IMR-90 (cell line): ENCODE data around the gene LBP. TPM values are rescaled to one million over a fixed set of nuclear protein-coding genes. Genes with fewer than 3 reads are reported as not detected.

Experiments
- ATAC-seq: fragments of 200-7000 bp; cut with Tn5 transposase; 2 replicates; pipeline ENCODE4 v1.9.1; 2020; ENCODE audit warnings: low read depth, mild to moderate bottlenecking, moderate library complexity
- BruUV-seq: library from RNA; stranded (reverse); fragments of 400-500 nt; replicated peaks from 2 replicates; lab custom pipeline; 2021; lab: Mats Ljungman, UMichigan
- CTCF ChIA-PET: fragments of 300-600 bp; formaldehyde crosslinking; extraction: SDS; loops from one replicate; lab custom pipeline; 2021; ENCODE audit warnings: antibody characterized with exemption; lab: Yijun Ruan, JAX
- POLR2A ChIA-PET: fragments of 300-600 bp; sonication (Branson Sonifier 250); formaldehyde crosslinking; loops from one replicate; lab custom pipeline; 2022; ENCODE audit warnings: antibody characterized with exemption; ENCODE audit not compliant: unreplicated experiment; lab: Charles Lee
- DNase-seq: peaks from one replicate; pipeline ENCODE4 v3.0.0; 2013
- H2AFZ ChIP-seq: replicated peaks from 2 replicates; pipeline ENCODE3; 2013; ENCODE audit warnings: low read length, mild to moderate bottlenecking; ENCODE audit not compliant: poor library complexity
- H2AK5ac ChIP-seq: 2 replicates; pipeline ENCODE4 v1.6.1; 2013; ENCODE audit warnings: low read depth, low read length, inconsistent platforms
- H2AK9ac ChIP-seq: replicated peaks from 2 replicates; pipeline ENCODE3; 2013; ENCODE audit warnings: mild to moderate bottlenecking, low read depth, low read length, moderate library complexity; ENCODE audit not compliant: poor library complexity
- H2BK120ac ChIP-seq: 2 replicates; pipeline ENCODE4 v1.6.1; 2013; ENCODE audit warnings: low read depth, low read length, inconsistent platforms
- H2BK15ac ChIP-seq: 3 replicates; pipeline ENCODE4 v1.6.1; 2013; ENCODE audit warnings: low read depth, low read length, inconsistent platforms
- H2BK20ac ChIP-seq: 2 replicates; pipeline ENCODE4 v1.6.1; 2013; ENCODE audit warnings: low read depth, mild to moderate bottlenecking, inconsistent platforms, low read length, moderate library complexity
- H2BK5ac ChIP-seq: 2 replicates; pipeline ENCODE4 v1.6.1; 2013; ENCODE audit warnings: mild to moderate bottlenecking, low read depth, low read length, inconsistent platforms; ENCODE audit not compliant: poor library complexity, severe bottlenecking
- H3K14ac ChIP-seq: replicated peaks from 2 replicates; pipeline ENCODE4 v1.6.1; 2013; ENCODE audit warnings: low read depth, low read length, inconsistent platforms
- H3K18ac ChIP-seq: 2 replicates; pipeline ENCODE4 v1.6.1; 2013; ENCODE audit warnings: low read depth, low read length, control low read depth
- H3K23ac ChIP-seq: 2 replicates; pipeline ENCODE4 v1.6.1; 2013; ENCODE audit warnings: low read depth, low read length, inconsistent platforms
- H3K27ac ChIP-seq: 2 replicates; pipeline ENCODE4 v1.5.1; 2013; ENCODE audit warnings: mild to moderate bottlenecking, control low read depth, low read length; ENCODE audit not compliant: insufficient read depth
- H3K27me3 ChIP-seq: 2 replicates; pipeline ENCODE4 v1.6.1; 2013; ENCODE audit warnings: low read length; ENCODE audit not compliant: control insufficient read depth, insufficient read depth
- H3K36me3 ChIP-seq: 2 replicates; pipeline ENCODE4 v1.6.1; 2013; ENCODE audit warnings: low read length, mixed read lengths; ENCODE audit not compliant: control insufficient read depth, insufficient read depth
- H3K4ac ChIP-seq: 2 replicates; pipeline ENCODE4 v1.6.1; 2013; ENCODE audit warnings: low read depth, low read length, inconsistent platforms
- H3K4me1 ChIP-seq: 2 replicates; pipeline ENCODE4 v1.6.1; 2013; ENCODE audit warnings: low read length, mixed read lengths; ENCODE audit not compliant: control insufficient read depth, insufficient read depth
- H3K4me2 ChIP-seq: 2 replicates; pipeline ENCODE4 v1.6.1; 2013; ENCODE audit warnings: low read depth, mild to moderate bottlenecking, control low read depth, low read length, moderate library complexity
- H3K4me3 ChIP-seq: 2 replicates; pipeline ENCODE4 v1.5.1; 2013; ENCODE audit warnings: low read depth, mild to moderate bottlenecking, control low read depth, low read length, moderate library complexity; ENCODE audit not compliant: insufficient read depth
- H3K56ac ChIP-seq: 2 replicates; pipeline ENCODE4 v1.6.1; 2013; ENCODE audit warnings: low read length, inconsistent platforms; ENCODE audit not compliant: insufficient read depth; ENCODE audit errors: extremely low read depth
- H3K79me1 ChIP-seq, 2 experiments: 2 replicates each; pipeline ENCODE4 v1.6.1; 2013; ENCODE audit warnings: low read length in 2 of 2, inconsistent platforms in 1 of 2, low read depth in 1 of 2
- H3K9ac ChIP-seq: 2 replicates; pipeline ENCODE4 v1.6.1; 2013; ENCODE audit warnings: low read depth, low read length, control low read depth
- H3K9me1 ChIP-seq: 2 replicates; pipeline ENCODE4 v1.6.1; 2013; ENCODE audit warnings: low read length, inconsistent platforms; ENCODE audit not compliant: insufficient read depth
- H3K9me3 ChIP-seq: 2 replicates; pipeline ENCODE4 v1.6.1; 2013; ENCODE audit warnings: low read length; ENCODE audit not compliant: control insufficient read depth, insufficient read depth
- H4K20me1 ChIP-seq: 2 replicates; pipeline ENCODE4 v1.6.1; 2013; ENCODE audit warnings: low read length, inconsistent platforms; ENCODE audit not compliant: insufficient read depth
- H4K5ac ChIP-seq: 2 replicates; pipeline ENCODE4 v1.6.1; 2013; ENCODE audit warnings: mild to moderate bottlenecking, low read depth, low read length, control low read depth
- H4K8ac ChIP-seq, 2 experiments: 2 replicates each; pipeline ENCODE4 v1.6.1; 2013; ENCODE audit warnings: low read depth in 2 of 2, low read length in 2 of 2, control low read depth in 1 of 2, inconsistent platforms in 1 of 2
- H4K91ac ChIP-seq: 2 replicates; pipeline ENCODE4 v1.6.1; 2013; ENCODE audit warnings: low read depth, low read length, inconsistent platforms; ENCODE audit not compliant: insufficient read depth
- BHLHE40 ChIP-seq: fragments of 150-350 bp; IDR thresholded peaks from 2 replicates; pipeline ENCODE4 v1.6.1; 2016; ENCODE audit warnings: mild to moderate bottlenecking, low read depth, low read length
- CEBPB ChIP-seq: IDR thresholded peaks from 2 replicates; pipeline ENCODE4 v1.6.1; 2012; ENCODE audit warnings: low read depth, low read length, improper control_type of control experiment
- CHD1 ChIP-seq: IDR thresholded peaks from 2 replicates; pipeline ENCODE4 v1.6.1; 2012; ENCODE audit warnings: low read depth, low read length, improper control_type of control experiment
- FOS ChIP-seq: fragments of 150-350 bp; IDR thresholded peaks from 2 replicates; pipeline ENCODE4 v1.6.1; 2016; ENCODE audit warnings: low read depth, low read length
- MAFK ChIP-seq: IDR thresholded peaks from 2 replicates; pipeline ENCODE4 v1.6.1; 2012; ENCODE audit warnings: low read depth, low read length, improper control_type of control experiment
- MXI1 ChIP-seq: IDR thresholded peaks from 2 replicates; pipeline ENCODE4 v1.6.1; 2012; ENCODE audit warnings: low read depth, mild to moderate bottlenecking, low read length, moderate library complexity, borderline replicate concordance
- NFE2L2 ChIP-seq: fragments of 150-350 bp; IDR thresholded peaks from 2 replicates; pipeline ENCODE4 v1.6.1; 2016; ENCODE audit warnings: low read depth, mild to moderate bottlenecking, low read length
- POLR2A ChIP-seq: IDR thresholded peaks from 2 replicates; pipeline ENCODE4 v1.6.1; 2012; ENCODE audit warnings: mild to moderate bottlenecking, low read depth, low read length
- RAD21 ChIP-seq: IDR thresholded peaks from 2 replicates; pipeline ENCODE4 v1.6.1; 2012; ENCODE audit warnings: low read length, improper control_type of control experiment
- RCOR1 ChIP-seq: IDR thresholded peaks from 2 replicates; pipeline ENCODE4 v1.6.1; 2012; ENCODE audit warnings: mild to moderate bottlenecking, low read length, improper control_type of control experiment; ENCODE audit not compliant: insufficient replicate concordance
- RFX5 ChIP-seq: IDR thresholded peaks from 2 replicates; pipeline ENCODE4 v1.8.0; 2012; ENCODE audit warnings: low read depth, mild to moderate bottlenecking, low read length, moderate library complexity
- SMC3 ChIP-seq: fragments of 150-350 bp; IDR thresholded peaks from 2 replicates; pipeline ENCODE4 v1.6.1; 2016; ENCODE audit warnings: low read depth, mild to moderate bottlenecking, antibody characterized with exemption, low read length, moderate library complexity
- WGBS, 2 experiments: methylation state at CpG; one replicate each; pipeline versions ENCODE4 v1.1.5 to v1.1.7; 2013; ENCODE audit warnings: missing lambda C conversion rate in 2 of 2; ENCODE audit not compliant: insufficient read length in 1 of 2; ENCODE audit errors: extremely low coverage in 2 of 2; 5-methylcytosine and 5-hydroxymethylcytosine counted together
- dilution Hi-C: fragments of 300-500 bp; cut with HindIII; formaldehyde crosslinking; loops from one replicate; pipeline ENCODE4 v1.14.3; 2018; ENCODE audit warnings: low sequenced_read_pairs; ENCODE audit not compliant: unreplicated experiment
- in situ Hi-C: fragments of 300-500 bp; cut with MboI; formaldehyde crosslinking; loops from 3 replicates; pipeline ENCODE4 v1.14.3; 2019; ENCODE audit warnings: low sequenced_read_pairs, inconsistent platforms, mixed read lengths
- intact Hi-C: fragments of 100-400 bp; cut with micrococcal nuclease; formaldehyde crosslinking; loops from 2 replicates; pipeline ENCODE4 v1.10.0; 2022
- polyA plus RNA-seq, 3 experiments: library from polyadenylated mRNA; depleted of rRNA; stranded (reverse); fragments of >200 nt; gene quantifications; 2 replicates each; pipeline ENCODE4 v1.2.3, GENCODE V29; 2012; ENCODE audit warnings: low replicate concordance in 1 of 3
- total RNA-seq: library from RNA; depleted of rRNA; stranded (reverse); fragments of >200 nt; gene quantifications from 2 replicates; pipeline ENCODE4 v1.2.3, GENCODE V29; 2012
- TF ChIP-seq, protein P1 (sequence below): fragments of 150-350 bp; IDR thresholded peaks from 2 replicates; pipeline ENCODE4 v1.6.1; 2017; ENCODE audit warnings: mild to moderate bottlenecking, antibody characterized with exemption, low read length, low read depth
- TF ChIP-seq, protein P2 (sequence below): fragments of 150-350 bp; IDR thresholded peaks from 2 replicates; pipeline ENCODE4 v1.6.1; 2016; ENCODE audit warnings: low read depth, mild to moderate bottlenecking, low read length, moderate library complexity, borderline replicate concordance

LBP gene
- total and polyA plus RNA-seq, 2 of the 4 experiments (the other 2 are of a cell fraction): not detected

DNA sequence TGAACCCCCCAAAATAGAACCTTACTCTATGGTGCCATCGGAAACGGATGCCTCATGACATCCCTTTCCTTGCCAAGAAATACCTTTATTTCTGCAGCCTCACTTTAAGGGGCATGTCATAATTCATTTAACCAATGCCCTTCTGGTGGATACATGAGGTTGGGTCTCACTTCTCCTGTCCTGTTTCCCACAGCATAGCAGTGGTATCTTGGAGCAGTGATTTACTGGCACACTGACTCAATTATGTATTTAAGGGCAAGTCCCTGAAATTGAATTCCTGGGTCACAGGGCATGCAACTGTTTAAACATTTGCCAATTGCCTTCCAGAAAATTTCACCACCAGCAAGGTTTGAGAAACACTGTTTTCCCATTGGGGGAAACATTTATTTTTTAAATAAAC is 639 bp upstream of the LBP start:
- Histone ChIP-seq H2AK9ac (no peak overlapping the region), H4K5ac (no peak overlapping the region), H2BK15ac (no peak overlapping the region), H3K36me3 (no peaks in the 10 kb centered on the region), H2BK120ac (no peak overlapping the region), H4K20me1 (no peaks in the 10 kb centered on the region), H4K91ac (no peak overlapping the region), H3K9ac (no peak overlapping the region), H2AFZ (no peak overlapping the region), H2BK5ac (no peak overlapping the region), H3K18ac (no peak overlapping the region), H3K4me3 (no peak overlapping the region), H3K14ac (no peak overlapping the region), H3K56ac (no peak overlapping the region), H4K8ac (no peak overlapping the region), H3K27me3 (peaks cover 18% of the 10 kb centered on the region), H3K4me1 (peaks cover 4% of the 10 kb centered on the region; the same call in 1 of the 2 replicates), H3K23ac (no peak overlapping the region), H2BK20ac (no peak overlapping the region), H3K9me1 (peaks cover 5% of the 10 kb centered on the region; the same call in 1 of the 2 replicates), H3K4ac (no peak overlapping the region), H3K9me3 (no peaks in the 10 kb centered on the region), H3K27ac (no peak overlapping the region), H2AK5ac (no peak overlapping the region), H3K79me1 (no peaks in the 10 kb centered on the region), H3K4me2 (no peak overlapping the region)
- no peak for DNase-seq
- ATAC-seq: no peak
- CTCF ChIA-PET: no interaction called here
- intact Hi-C loops: no loop called here
- BruUV-seq: no TSS peak
- TF ChIP-seq RFX5: no peak
- no peak for TF ChIP-seq RAD21
- TF ChIP-seq MAFK: no peak
- no peak for TF ChIP-seq RCOR1
- TF ChIP-seq NFE2L2: no peak
- TF ChIP-seq CEBPB: no peak
- TF ChIP-seq, protein P1, sequence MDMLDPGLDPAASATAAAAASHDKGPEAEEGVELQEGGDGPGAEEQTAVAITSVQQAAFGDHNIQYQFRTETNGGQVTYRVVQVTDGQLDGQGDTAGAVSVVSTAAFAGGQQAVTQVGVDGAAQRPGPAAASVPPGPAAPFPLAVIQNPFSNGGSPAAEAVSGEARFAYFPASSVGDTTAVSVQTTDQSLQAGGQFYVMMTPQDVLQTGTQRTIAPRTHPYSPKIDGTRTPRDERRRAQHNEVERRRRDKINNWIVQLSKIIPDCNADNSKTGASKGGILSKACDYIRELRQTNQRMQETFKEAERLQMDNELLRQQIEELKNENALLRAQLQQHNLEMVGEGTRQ: no peak
- no peak for TF ChIP-seq BHLHE40
- no peak for TF ChIP-seq SMC3
- TF ChIP-seq, protein P2, sequence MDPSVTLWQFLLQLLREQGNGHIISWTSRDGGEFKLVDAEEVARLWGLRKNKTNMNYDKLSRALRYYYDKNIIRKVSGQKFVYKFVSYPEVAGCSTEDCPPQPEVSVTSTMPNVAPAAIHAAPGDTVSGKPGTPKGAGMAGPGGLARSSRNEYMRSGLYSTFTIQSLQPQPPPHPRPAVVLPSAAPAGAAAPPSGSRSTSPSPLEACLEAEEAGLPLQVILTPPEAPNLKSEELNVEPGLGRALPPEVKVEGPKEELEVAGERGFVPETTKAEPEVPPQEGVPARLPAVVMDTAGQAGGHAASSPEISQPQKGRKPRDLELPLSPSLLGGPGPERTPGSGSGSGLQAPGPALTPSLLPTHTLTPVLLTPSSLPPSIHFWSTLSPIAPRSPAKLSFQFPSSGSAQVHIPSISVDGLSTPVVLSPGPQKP: no peak
- no peak for TF ChIP-seq MXI1
- no peak for TF ChIP-seq CHD1
- TF ChIP-seq POLR2A: no peak
- TF ChIP-seq FOS: no peak
- dilution Hi-C loops: no loop called here
- in situ Hi-C loops: no loop called here
- POLR2A ChIA-PET: no interaction called here
- no CpG with 5 or more reads among the region's 2 CpGs for WGBS, 2 experiments
